Peyer's patch (tissue), 4 donors: ENCODE measurements around the gene SPATA31E1. TPM values are rescaled to one million over a fixed set of nuclear protein-coding genes. Genes with fewer than 3 reads are reported as not detected.

Experiments used
- DNase-seq, 3 donors: peaks; one replicate each; pipeline ENCODE4 v3.0.0-alpha.2; 2017 to 2019
- H3K27ac ChIP-seq, 4 donors: fragments of 200-600 bp; sonication (generic); one replicate each; pipeline ENCODE4 v1.5.1; 2016 to 2019
- H3K27me3 ChIP-seq, 2 donors: fragments of 200-600 bp; sonication (generic); one replicate each; pipeline ENCODE4 v1.5.1; 2019
- H3K36me3 ChIP-seq, 3 donors: fragments of 200-600 bp; sonication (generic); one replicate each; pipeline ENCODE4 v1.5.1; 2016 to 2019
- H3K4me1 ChIP-seq, 4 donors: fragments of 200-600 bp; sonication (generic); one replicate each; pipeline ENCODE4 v1.5.1; 2016 to 2019
- H3K4me3 ChIP-seq, 4 donors: fragments of 200-600 bp; sonication (generic); 1 replicate in 3 of 4; 2 replicates in 1 of 4; pipeline ENCODE4 v1.5.1; 2016 to 2019; ENCODE audit warnings: mild to moderate bottlenecking in 1 of 4
- H3K9me3 ChIP-seq, 4 donors: fragments of 200-600 bp; sonication (generic); one replicate each; pipeline ENCODE4 v1.5.1; 2016 to 2019; ENCODE audit warnings: mild to moderate bottlenecking in 1 of 4
- POLR2A ChIP-seq, 2 donors: fragments of 450-650 bp; IDR thresholded peaks; one replicate each; pipeline ENCODE4 v1.5.1; 2017; ENCODE audit warnings: antibody characterized with exemption in 2 of 2, mild to moderate bottlenecking in 2 of 2, moderate library complexity in 2 of 2
- total RNA-seq, 4 donors: library from RNA; depleted of rRNA; stranded (reverse); fragments of >200 nt; gene quantifications; one replicate each; pipeline ENCODE4 v1.1.0, GENCODE V29; 2016
- TF ChIP-seq, protein P1 (sequence below), 6 experiments: fragments of 450-650 bp in 4 of 6; fragments of 200-600 bp in 2 of 6; sonication (generic) in 1 of 6; IDR thresholded peaks; one replicate each; pipeline ENCODE4 v1.5.1; 2017 to 2019; ENCODE audit warnings: antibody characterized with exemption in 6 of 6, mild to moderate bottlenecking in 3 of 6, moderate library complexity in 1 of 6

SPATA31E1 gene
- total RNA-seq, 4 donors from 2014 or later = not detected

DNA sequence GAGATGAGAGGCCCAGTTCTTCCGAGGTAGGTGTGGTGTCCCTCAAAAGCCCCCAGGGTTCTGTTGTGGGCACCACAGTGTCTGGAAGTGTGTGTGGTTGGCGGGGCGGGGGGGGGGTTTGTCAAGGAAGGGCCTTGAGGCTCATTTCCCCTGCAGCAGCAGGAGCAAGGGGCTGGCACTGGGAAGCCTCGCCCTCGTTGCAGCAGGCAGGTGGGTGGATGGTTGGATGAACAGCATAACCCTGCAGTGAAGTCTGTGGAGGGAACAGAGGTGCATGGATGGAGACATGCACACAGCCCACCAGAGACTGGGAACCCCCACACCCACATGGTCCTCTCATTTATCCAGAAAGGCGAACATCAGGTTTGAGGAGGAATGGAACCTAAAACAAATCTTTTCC is 2.0 kb upstream of the SPATA31E1 start:
- H3K36me3 ChIP-seq = no peaks in the 10 kb centered on the region
- no peak overlapping the region for H3K27ac ChIP-seq
- no peaks in the 10 kb centered on the region for H3K4me1 ChIP-seq
- TF ChIP-seq POLR2A (IDR thresholded peaks at IDR 0.05) = no peak
- TF ChIP-seq, protein P1, sequence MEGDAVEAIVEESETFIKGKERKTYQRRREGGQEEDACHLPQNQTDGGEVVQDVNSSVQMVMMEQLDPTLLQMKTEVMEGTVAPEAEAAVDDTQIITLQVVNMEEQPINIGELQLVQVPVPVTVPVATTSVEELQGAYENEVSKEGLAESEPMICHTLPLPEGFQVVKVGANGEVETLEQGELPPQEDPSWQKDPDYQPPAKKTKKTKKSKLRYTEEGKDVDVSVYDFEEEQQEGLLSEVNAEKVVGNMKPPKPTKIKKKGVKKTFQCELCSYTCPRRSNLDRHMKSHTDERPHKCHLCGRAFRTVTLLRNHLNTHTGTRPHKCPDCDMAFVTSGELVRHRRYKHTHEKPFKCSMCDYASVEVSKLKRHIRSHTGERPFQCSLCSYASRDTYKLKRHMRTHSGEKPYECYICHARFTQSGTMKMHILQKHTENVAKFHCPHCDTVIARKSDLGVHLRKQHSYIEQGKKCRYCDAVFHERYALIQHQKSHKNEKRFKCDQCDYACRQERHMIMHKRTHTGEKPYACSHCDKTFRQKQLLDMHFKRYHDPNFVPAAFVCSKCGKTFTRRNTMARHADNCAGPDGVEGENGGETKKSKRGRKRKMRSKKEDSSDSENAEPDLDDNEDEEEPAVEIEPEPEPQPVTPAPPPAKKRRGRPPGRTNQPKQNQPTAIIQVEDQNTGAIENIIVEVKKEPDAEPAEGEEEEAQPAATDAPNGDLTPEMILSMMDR (IDR thresholded peaks at IDR 0.05) = no peak
- H3K27me3 ChIP-seq = no peaks in the 10 kb centered on the region
- DNase-seq = peak in 2 of 3 donors; percentile 11 to 13
- no peaks in the 10 kb centered on the region for H3K9me3 ChIP-seq
- no peak overlapping the region for H3K4me3 ChIP-seq

DNA sequence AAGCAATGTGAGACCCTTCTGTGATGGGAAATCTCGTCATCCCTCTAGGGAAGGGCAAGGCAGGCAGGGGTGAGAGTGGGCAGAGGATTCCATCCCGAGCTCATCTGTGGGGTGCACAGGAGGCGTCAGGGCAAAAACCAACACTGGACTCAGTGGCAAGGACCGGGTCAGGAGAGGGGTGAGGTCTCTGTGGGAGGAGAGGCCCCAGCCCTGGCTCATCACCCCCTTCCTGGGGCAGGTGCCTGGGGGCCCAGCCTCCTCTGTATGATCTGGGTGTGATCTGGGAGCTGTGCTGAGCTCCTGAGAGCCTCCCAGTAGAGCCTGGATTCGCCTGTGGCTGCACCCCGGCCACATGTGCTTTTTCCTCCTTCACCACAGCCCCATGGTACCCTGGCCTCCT is 597 bp downstream of the SPATA31E1 start:
- Histone ChIP-seq H3K9me3 (no peaks in the 10 kb centered on the region), H3K36me3 (no peaks in the 10 kb centered on the region), H3K4me1 (no peaks in the 10 kb centered on the region), H3K27ac (no peak overlapping the region), H3K27me3 (no peaks in the 10 kb centered on the region), H3K4me3 (no peak overlapping the region)
- TF ChIP-seq POLR2A (IDR thresholded peaks at IDR 0.05) = no peak
- TF ChIP-seq, protein P1 (IDR thresholded peaks at IDR 0.05) = no peak
- peak in 2 of 3 donors; percentile 11 to 22 for DNase-seq

DNA sequence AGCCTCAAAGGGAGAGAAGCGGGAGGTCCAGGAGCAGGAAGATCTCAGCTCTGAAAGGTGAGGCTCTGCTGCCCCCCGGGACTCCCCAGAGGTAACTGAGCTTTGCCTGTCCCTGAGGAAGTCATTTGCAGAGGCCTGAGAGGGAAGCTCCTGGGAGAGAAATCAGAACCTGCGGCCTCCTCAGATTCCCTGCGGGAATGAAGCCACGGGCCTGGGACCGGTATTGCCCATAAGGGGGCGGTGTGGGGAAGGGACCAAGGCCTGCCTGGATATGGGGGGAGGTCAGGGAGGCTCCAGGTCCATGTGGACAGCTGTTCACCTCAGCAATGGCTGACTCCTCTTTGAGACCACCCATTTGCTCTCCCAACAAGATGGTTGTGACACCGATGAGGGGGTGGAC is 1.3 kb downstream of the SPATA31E1 start:
- H3K36me3 ChIP-seq = no peaks in the 10 kb centered on the region
- H3K4me1 ChIP-seq = no peaks in the 10 kb centered on the region
- H3K27me3 ChIP-seq = no peaks in the 10 kb centered on the region
- H3K4me3 ChIP-seq = no peak overlapping the region
- DNase-seq = peak in 1 of 3 donors; percentile 48
- H3K9me3 ChIP-seq = no peaks in the 10 kb centered on the region
- H3K27ac ChIP-seq = no peak overlapping the region
- TF ChIP-seq, protein P1 (IDR thresholded peaks at IDR 0.05) = no peak
- no peak for TF ChIP-seq POLR2A (IDR thresholded peaks at IDR 0.05)

DNA sequence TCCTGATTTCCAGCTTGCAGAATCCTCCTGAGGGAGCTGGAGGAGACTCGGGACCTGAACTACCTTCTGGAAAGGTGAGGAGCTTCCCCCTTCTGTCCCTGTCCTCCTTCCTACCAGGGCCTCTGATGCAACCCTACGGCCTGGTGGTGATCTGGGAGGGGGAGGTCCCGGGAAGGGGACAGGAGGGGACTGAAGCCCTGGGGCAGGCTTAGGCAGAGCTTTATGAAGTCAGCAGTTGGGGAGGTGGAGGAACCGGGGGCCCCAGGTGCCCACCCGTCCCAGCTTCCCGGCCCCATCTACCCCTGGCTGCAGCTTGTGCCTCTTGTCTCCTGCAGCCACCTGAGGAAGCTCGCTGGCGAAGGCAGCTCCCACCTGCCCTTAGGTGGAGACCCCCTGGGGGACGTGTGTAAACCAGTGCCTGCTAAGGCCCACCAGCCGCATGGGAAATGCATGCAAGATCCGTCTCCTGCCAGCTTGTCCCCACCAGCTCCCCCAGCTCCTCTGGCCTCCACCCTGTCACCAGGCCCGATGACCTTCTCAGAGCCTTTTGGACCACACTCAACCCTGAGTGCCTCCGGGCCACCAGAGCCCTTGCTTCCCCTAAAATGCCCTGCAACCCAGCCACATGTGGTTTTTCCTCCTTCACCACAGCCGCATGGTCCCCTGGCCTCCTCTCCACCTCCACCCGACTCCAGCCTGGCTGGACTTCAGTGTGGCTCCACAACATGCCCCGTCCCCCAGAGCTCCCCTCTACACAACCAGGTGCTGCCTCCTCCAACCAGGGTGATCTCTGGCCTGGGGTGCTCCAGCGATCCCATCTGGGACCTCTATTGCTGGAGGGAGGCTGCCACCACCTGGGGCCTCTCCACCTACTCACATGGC is 2.1 kb downstream of the SPATA31E1 start:
- peak in 1 of 3 donors; percentile 34 for DNase-seq
- Histone ChIP-seq H3K4me3 (no peak overlapping the region), H3K4me1 (no peaks in the 10 kb centered on the region), H3K27ac (no peak overlapping the region), H3K9me3 (no peaks in the 10 kb centered on the region), H3K36me3 (no peaks in the 10 kb centered on the region), H3K27me3 (no peaks in the 10 kb centered on the region)
- TF ChIP-seq POLR2A (IDR thresholded peaks at IDR 0.05) = no peak
- TF ChIP-seq, protein P1 (IDR thresholded peaks at IDR 0.05) = no peak

DNA sequence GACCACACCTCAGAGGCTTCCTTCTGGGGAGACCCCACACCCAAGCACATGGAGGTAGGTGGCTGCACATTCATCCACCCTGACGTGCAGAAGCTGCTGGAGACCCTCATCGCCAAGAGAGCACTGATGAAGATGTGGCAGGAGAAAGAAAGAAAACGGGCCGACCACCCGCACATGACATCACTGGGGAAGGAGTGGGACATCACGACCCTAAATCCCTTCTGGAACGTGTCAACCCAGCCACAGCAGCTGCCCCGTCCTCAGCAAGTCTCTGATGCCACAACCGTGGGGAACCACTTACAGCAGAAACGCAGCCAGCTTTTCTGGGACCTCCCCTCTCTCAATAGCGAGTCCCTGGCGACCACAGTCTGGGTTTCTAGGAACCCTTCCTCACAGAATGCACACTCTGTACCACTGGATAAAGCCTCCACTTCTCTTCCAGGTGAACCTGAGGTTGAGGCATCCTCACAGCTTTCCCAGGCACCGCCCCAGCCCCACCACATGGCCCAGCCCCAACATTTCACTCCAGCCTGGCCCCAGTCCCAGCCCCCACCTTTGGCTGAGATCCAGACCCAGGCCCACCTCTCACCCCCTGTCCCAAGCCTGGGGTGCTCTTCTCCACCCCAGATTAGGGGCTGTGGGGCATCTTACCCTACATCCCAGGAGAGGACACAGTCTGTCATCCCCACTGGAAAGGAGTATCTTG is 3.0 kb downstream of the SPATA31E1 start:
- no peaks in the 10 kb centered on the region for H3K9me3 ChIP-seq
- peak in 1 of 3 donors; percentile 23 for DNase-seq
- no peak for TF ChIP-seq POLR2A (IDR thresholded peaks at IDR 0.05)
- TF ChIP-seq, protein P1 (IDR thresholded peaks at IDR 0.05) = no peak

More for the DNA sequence above, 3.0 kb downstream of the SPATA31E1 start:
- H3K27me3 ChIP-seq = no peaks in the 10 kb centered on the region
- H3K4me3 ChIP-seq = no peak overlapping the region
- H3K36me3 ChIP-seq = no peaks in the 10 kb centered on the region
- no peaks in the 10 kb centered on the region for H3K4me1 ChIP-seq
- H3K27ac ChIP-seq = no peak overlapping the region
